Measurements from ENCODE around the gene CLCNKB. TPM values are rescaled to one million over a fixed set of nuclear protein-coding genes. Genes with fewer than 3 reads are reported as not detected.
A peak's percentile ranks its signal among the peaks of the same experiment; 100 is the strongest.

The CLCNKB gene
- total RNA-seq, 1 experiment from 2014 or later, result not detected

DNA sequence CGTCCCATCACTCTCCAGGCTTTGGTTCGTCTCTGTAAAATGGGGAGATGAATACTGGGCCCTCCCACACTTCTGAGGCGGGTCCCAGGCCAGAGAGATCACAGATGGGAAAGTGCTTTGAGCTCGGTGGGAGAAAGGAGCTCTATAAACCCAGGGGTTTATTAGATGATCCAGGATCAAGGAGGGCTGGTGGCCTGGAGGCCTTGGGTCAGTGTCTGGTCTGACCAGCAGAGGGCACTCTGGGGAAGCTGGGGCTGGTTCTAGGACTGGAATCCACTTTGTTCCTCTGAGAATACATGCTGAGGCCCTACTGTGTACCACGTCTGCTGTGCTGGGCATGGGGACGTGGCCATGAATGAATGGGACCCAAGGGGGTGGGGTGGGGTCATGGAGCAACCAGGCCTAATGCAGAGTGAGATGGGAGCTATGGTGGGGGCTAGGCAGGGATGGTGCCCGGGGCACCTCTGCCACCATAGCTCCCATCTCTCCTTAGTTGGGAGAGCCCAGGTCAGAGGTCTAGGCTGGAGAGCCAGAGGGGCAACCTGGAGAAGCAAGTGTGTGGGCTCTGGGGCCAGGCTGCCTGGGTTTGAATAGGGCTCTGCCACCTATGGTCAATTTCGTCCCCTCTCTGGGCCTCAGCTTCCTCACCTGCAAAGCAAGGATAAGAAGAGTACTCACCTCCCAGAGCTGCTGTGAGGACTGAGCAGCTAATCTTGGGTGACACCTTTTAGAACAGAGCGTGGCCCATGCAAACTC is 38.9 kb downstream of the CLCNKB start:
- no peaks in the 10 kb centered on the region for H3K9me3 ChIP-seq
- DNase-seq, result peak; percentile 64 to 79
- Mint-ChIP-seq H3K9me3 (ENCODE audit: unreplicated experiment) (no peaks in the 10 kb centered on the region), H3K4me3 (ENCODE audit: unreplicated experiment) (no peak overlapping the region), H3K27me3 (ENCODE audit: insufficient read depth, unreplicated experiment) (no peaks in the 10 kb centered on the region), H3K27ac (ENCODE audit: unreplicated experiment) (peak overlapping the region; percentile 63), H3K36me3 (ENCODE audit: insufficient read depth, unreplicated experiment) (no peaks in the 10 kb centered on the region), H3K4me1 (ENCODE audit: low read depth, unreplicated experiment) (no peaks in the 10 kb centered on the region)
- intact Hi-C loops (cut with micrococcal nuclease; ENCODE audit: unreplicated experiment), result loop anchor here (2.0 to 5.0 kb wide), 2 partner anchors 30 to 55 kb away; no protein-coding TSS in a partner anchor
- ChIA-PET POLR2A (no interaction called here), CTCF (interaction anchor here (0.5 to 2.8 kb wide), 16 partner anchors 9 to 283 kb away, joined by 3 to 11 read pairs (median 6); partner anchors contain the start of genes EPHA2 and FAM131C)
- BruUV-seq (replicated peaks), result no TSS peak
- peak; percentile 83 to 89 for TF ChIP-seq CTCF (IDR thresholded peaks at IDR 0.05; ENCODE audit: insufficient read depth in 1 of 2, low read depth in 1 of 2, low read length in 1 of 2, severe bottlenecking in 1 of 2, unreplicated experiment in 1 of 2)
- no peaks in the 10 kb centered on the region for H3K36me3 ChIP-seq (ENCODE audit: control insufficient read depth, insufficient read depth, low read length)
- H3K4me3 ChIP-seq (ENCODE audit: low read depth, low read length), result no peak overlapping the region
- H3K4me1 ChIP-seq, result peaks cover 5% of the 10 kb centered on the region; the same call in 1 of the 2 replicates
- no peaks in the 10 kb centered on the region for H3K27me3 ChIP-seq (replicated peaks; ENCODE audit: control insufficient read depth, insufficient read depth, low read length)

DNA sequence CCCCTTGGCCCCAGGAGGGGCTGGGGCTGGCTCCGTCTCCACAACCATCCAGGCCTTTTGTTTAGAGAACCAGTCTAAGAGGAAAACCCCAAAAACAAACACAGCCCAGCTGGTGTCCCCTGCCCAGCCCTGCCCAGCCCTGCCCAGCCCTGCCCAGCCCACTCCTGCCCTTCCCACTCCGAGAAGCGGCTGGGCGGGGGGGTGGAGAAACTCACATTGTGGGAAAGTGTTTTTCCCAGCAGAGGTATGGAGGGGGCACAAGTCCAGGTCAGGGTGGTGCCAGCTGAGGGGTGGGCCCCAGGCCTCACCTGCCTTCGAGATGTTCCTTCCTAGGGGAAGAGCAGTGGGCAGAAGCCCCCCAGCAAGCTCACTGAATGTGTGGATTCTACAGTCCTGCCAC is 39.9 kb downstream of the CLCNKB start:
- POLR2A ChIA-PET, result no interaction called here
- H3K9me3 Mint-ChIP-seq (ENCODE audit: unreplicated experiment), result no peaks in the 10 kb centered on the region
- no peak overlapping the region for H3K4me3 ChIP-seq (ENCODE audit: low read depth, low read length)
- no peak for TF ChIP-seq CTCF (IDR thresholded peaks at IDR 0.05; ENCODE audit: insufficient read depth in 1 of 2, low read depth in 1 of 2, low read length in 1 of 2, severe bottlenecking in 1 of 2, unreplicated experiment in 1 of 2)
- no TSS peak for BruUV-seq (replicated peaks)
- no peaks in the 10 kb centered on the region for H3K36me3 Mint-ChIP-seq (ENCODE audit: insufficient read depth, unreplicated experiment)
- intact Hi-C loops (cut with micrococcal nuclease; ENCODE audit: unreplicated experiment), result loop anchor here (2.0 to 5.0 kb wide), 2 partner anchors 29 to 54 kb away; no protein-coding TSS in a partner anchor
- H3K4me1 ChIP-seq, result peaks cover 5% of the 10 kb centered on the region; the same call in 1 of the 2 replicates
- no peaks in the 10 kb centered on the region for H3K36me3 ChIP-seq (ENCODE audit: control insufficient read depth, insufficient read depth, low read length)
- DNase-seq, result no peak
- no peak overlapping the region for H3K27ac Mint-ChIP-seq (ENCODE audit: unreplicated experiment)
- no peaks in the 10 kb centered on the region for H3K4me1 Mint-ChIP-seq (ENCODE audit: low read depth, unreplicated experiment)
- H3K9me3 ChIP-seq, result no peaks in the 10 kb centered on the region
- CTCF ChIA-PET, result interaction anchor here (1.2 to 2.8 kb wide), 6 partner anchors 10 to 105 kb away, joined by 3 to 11 read pairs (median 8); partner anchors contain the start of genes EPHA2 and FAM131C
- no peaks in the 10 kb centered on the region for H3K27me3 Mint-ChIP-seq (ENCODE audit: insufficient read depth, unreplicated experiment)
- H3K27me3 ChIP-seq (replicated peaks; ENCODE audit: control insufficient read depth, insufficient read depth, low read length), result no peaks in the 10 kb centered on the region
- H3K4me3 Mint-ChIP-seq (ENCODE audit: unreplicated experiment), result no peak overlapping the region

DNA sequence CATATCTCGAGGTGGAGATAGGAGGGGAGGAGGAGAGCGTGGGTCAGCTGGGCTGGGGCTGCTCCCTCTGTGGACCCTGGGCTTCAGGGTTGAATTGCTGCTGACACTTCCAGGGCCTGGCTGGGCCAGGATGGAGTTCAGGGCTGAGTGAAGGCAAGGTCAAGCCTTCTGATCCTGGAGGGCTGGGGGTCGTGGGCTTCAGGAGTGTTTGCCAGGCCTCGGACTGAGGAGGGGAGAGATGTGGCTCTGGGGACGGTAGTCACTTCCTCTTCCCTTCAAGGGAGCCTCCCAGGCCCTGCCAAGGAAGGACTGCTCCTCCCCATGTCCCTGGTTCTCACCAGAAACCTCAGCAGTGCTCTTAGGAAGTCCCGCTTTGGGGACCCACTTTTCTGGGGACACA is 41.9 kb downstream of the CLCNKB start:
- Mint-ChIP-seq H3K4me1 (ENCODE audit: low read depth, unreplicated experiment) (no peaks in the 10 kb centered on the region), H3K27ac (ENCODE audit: unreplicated experiment) (no peak overlapping the region), H3K9me3 (ENCODE audit: unreplicated experiment) (no peaks in the 10 kb centered on the region), H3K27me3 (ENCODE audit: insufficient read depth, unreplicated experiment) (no peaks in the 10 kb centered on the region), H3K4me3 (ENCODE audit: unreplicated experiment) (no peak overlapping the region), H3K36me3 (ENCODE audit: insufficient read depth, unreplicated experiment) (no peaks in the 10 kb centered on the region)
- POLR2A ChIA-PET, result no interaction called here
- H3K27me3 ChIP-seq (replicated peaks; ENCODE audit: control insufficient read depth, insufficient read depth, low read length), result no peaks in the 10 kb centered on the region
- intact Hi-C loops (cut with micrococcal nuclease; ENCODE audit: unreplicated experiment), result no loop called here
- no peak overlapping the region for H3K4me3 ChIP-seq (ENCODE audit: low read depth, low read length)
- TF ChIP-seq CTCF (IDR thresholded peaks at IDR 0.05; ENCODE audit: insufficient read depth in 1 of 2, low read depth in 1 of 2, low read length in 1 of 2, severe bottlenecking in 1 of 2, unreplicated experiment in 1 of 2), result no peak
- H3K4me1 ChIP-seq, result no peaks in the 10 kb centered on the region
- no peaks in the 10 kb centered on the region for H3K9me3 ChIP-seq
- no TSS peak for BruUV-seq (replicated peaks)
- CTCF ChIA-PET, result interaction anchor here (0.7 kb wide), 1 partner anchor 103 kb away, joined by 5 read pairs; no protein-coding TSS in a partner anchor
- H3K36me3 ChIP-seq (ENCODE audit: control insufficient read depth, insufficient read depth, low read length), result no peaks in the 10 kb centered on the region
- no peak for DNase-seq
